ENCODE measurements around the gene LYRM4.

GRCh38 chr6:5084360-5084780, 176.4 kb downstream of the LYRM4 start:
- no peak for TF ChIP-seq EZH2 (IDR thresholded peaks at IDR 0.05; ENCODE audit: low read depth, unreplicated experiment)
- no peak for TF ChIP-seq CTCF (conservative IDR thresholded peaks at IDR 0.05; ENCODE audit: low read depth in 2 of 2)
- no peak for TF ChIP-seq POLR2AphosphoS5 (IDR thresholded peaks at IDR 0.05; ENCODE audit: low read depth)
- no peak for TF ChIP-seq ZNF114 (CRISPR knock-in tag; IDR thresholded peaks at IDR 0.05)
